Large intestine (tissue), 3 donors: ENCODE results near the gene ZC3H15. TPM values are rescaled to one million over a fixed set of nuclear protein-coding genes. Genes with fewer than 3 reads are reported as not detected.

Source experiments
- DNase-seq, 2 donors: peaks; one replicate each; pipeline versions ENCODE4 v3.0.0 to v3.0.0-alpha.2; 2013
- H3K27ac ChIP-seq: one replicate; pipeline ENCODE4 v1.5.1; 2013; ENCODE audit warnings: low read length
- H3K27me3 ChIP-seq: 2 replicates; pipeline ENCODE4 v1.6.1; 2013; ENCODE audit warnings: low read length; ENCODE audit not compliant: control insufficient read depth, insufficient read depth
- H3K36me3 ChIP-seq: 2 replicates; pipeline ENCODE4 v1.6.1; 2013; ENCODE audit warnings: low read length; ENCODE audit not compliant: control insufficient read depth, insufficient read depth
- H3K4me1 ChIP-seq: one replicate; pipeline ENCODE4 v1.6.1; 2013; ENCODE audit warnings: low read length; ENCODE audit not compliant: control insufficient read depth, insufficient read depth
- H3K4me3 ChIP-seq: one replicate; pipeline ENCODE4 v1.5.1; 2013; ENCODE audit warnings: low read length
- H3K9me3 ChIP-seq: one replicate; pipeline ENCODE4 v1.6.1; 2013; ENCODE audit warnings: mild to moderate bottlenecking, low read depth, low read length, moderate library complexity; ENCODE audit not compliant: control insufficient read depth
- WGBS: methylation state at CpG from one replicate; pipeline ENCODE4 v1.1.5; 2013; ENCODE audit warnings: low lambda C conversion rate; ENCODE audit not compliant: insufficient coverage; 5-methylcytosine and 5-hydroxymethylcytosine counted together
- polyA plus RNA-seq: library from polyadenylated mRNA; unstranded; fragments of 120-200 nt; gene quantifications from one replicate; pipeline ENCODE4 v1.2.1, GENCODE V29; 2013

Gene ZC3H15
- polyA plus RNA-seq, 1 donor = 87.7 TPM

GRCh38 chr2:186534406-186534805, 48.3 kb downstream of the ZC3H15 start:
- H3K36me3 ChIP-seq = no peaks in the 10 kb centered on the region
- no CpG with 5 or more reads among the region's 3 CpGs for WGBS

GRCh38 chr2:186535861-186536260, 49.8 kb downstream of the ZC3H15 start:
- WGBS = 100% methylated on average over 1 of the region's 3 CpGs
- no peaks in the 10 kb centered on the region for H3K9me3 ChIP-seq
- no peak for DNase-seq
- H3K27me3 ChIP-seq = no peaks in the 10 kb centered on the region
- peaks cover 5% of the 10 kb centered on the region for H3K4me1 ChIP-seq
- H3K4me3 ChIP-seq = no peak overlapping the region
- no peak overlapping the region for H3K27ac ChIP-seq
- no peaks in the 10 kb centered on the region for H3K36me3 ChIP-seq

More at GRCh38 chr2:186534406-186534805, 48.3 kb downstream of the ZC3H15 start:
- DNase-seq = no peak
- H3K4me1 ChIP-seq = peaks cover 5% of the 10 kb centered on the region
- no peak overlapping the region for H3K27ac ChIP-seq
- H3K27me3 ChIP-seq = no peaks in the 10 kb centered on the region
- H3K4me3 ChIP-seq = no peak overlapping the region
- H3K9me3 ChIP-seq = no peaks in the 10 kb centered on the region

- no peak for DNase-seq
- Histone ChIP-seq H3K4me1 (peaks cover 5% of the 10 kb centered on the region), H3K9me3 (no peaks in the 10 kb centered on the region), H3K4me3 (no peak overlapping the region), H3K27ac (no peak overlapping the region), H3K36me3 (no peaks in the 10 kb centered on the region), H3K27me3 (no peaks in the 10 kb centered on the region)
- WGBS = 100% methylated on average over 3 of the region's 4 CpGs
These were observed 51.0 kb downstream of the ZC3H15 start for GRCh38 chr2:186537019-186537418.

GRCh38 chr2:186540941-186541340, 54.9 kb downstream of the ZC3H15 start:
- Histone ChIP-seq H3K27me3 (no peaks in the 10 kb centered on the region), H3K27ac (no peak overlapping the region), H3K4me1 (no peaks in the 10 kb centered on the region), H3K36me3 (no peaks in the 10 kb centered on the region), H3K4me3 (no peak overlapping the region), H3K9me3 (no peaks in the 10 kb centered on the region)
- no CpG with 5 or more reads among the region's 4 CpGs for WGBS
- no peak for DNase-seq

- no peaks in the 10 kb centered on the region for H3K4me1 ChIP-seq
- no peak overlapping the region for H3K4me3 ChIP-seq
- no CpG with 5 or more reads among the region's 4 CpGs for WGBS
- no peak for DNase-seq
- no peak overlapping the region for H3K27ac ChIP-seq
- H3K9me3 ChIP-seq = no peaks in the 10 kb centered on the region
- H3K36me3 ChIP-seq = no peaks in the 10 kb centered on the region
- no peaks in the 10 kb centered on the region for H3K27me3 ChIP-seq
These were observed 55.9 kb downstream of the ZC3H15 start for GRCh38 chr2:186542002-186542401.

GRCh38 chr2:186543561-186544131, 57.6 kb downstream of the ZC3H15 start:
- H3K27ac ChIP-seq = no peak overlapping the region
- H3K36me3 ChIP-seq = no peaks in the 10 kb centered on the region
- 83% methylated on average over 1 of the region's 3 CpGs for WGBS
- H3K27me3 ChIP-seq = no peaks in the 10 kb centered on the region
- H3K4me1 ChIP-seq = no peaks in the 10 kb centered on the region
- H3K9me3 ChIP-seq = no peaks in the 10 kb centered on the region
- H3K4me3 ChIP-seq = no peak overlapping the region
- no peak for DNase-seq

GRCh38 chr2:186544255-186544675, 58.2 kb downstream of the ZC3H15 start:
- Histone ChIP-seq H3K9me3 (no peaks in the 10 kb centered on the region), H3K4me3 (no peak overlapping the region), H3K36me3 (no peaks in the 10 kb centered on the region), H3K4me1 (no peaks in the 10 kb centered on the region), H3K27ac (no peak overlapping the region), H3K27me3 (no peaks in the 10 kb centered on the region)
- 63% methylated on average over 1 of the region's 1 CpG for WGBS
- DNase-seq = no peak

- WGBS = 0% methylated on average over 1 of the region's 1 CpG
- no peaks in the 10 kb centered on the region for H3K9me3 ChIP-seq
- H3K4me3 ChIP-seq = no peak overlapping the region
- DNase-seq = no peak
- H3K36me3 ChIP-seq = no peaks in the 10 kb centered on the region
- no peaks in the 10 kb centered on the region for H3K4me1 ChIP-seq
- H3K27me3 ChIP-seq = no peaks in the 10 kb centered on the region
- no peak overlapping the region for H3K27ac ChIP-seq
These were observed 60.8 kb downstream of the ZC3H15 start for GRCh38 chr2:186546846-186547245.

- no peak overlapping the region for H3K27ac ChIP-seq
- no peaks in the 10 kb centered on the region for H3K9me3 ChIP-seq
- H3K4me3 ChIP-seq = no peak overlapping the region
- H3K36me3 ChIP-seq = no peaks in the 10 kb centered on the region
- 100% methylated on average over 1 of the region's 8 CpGs for WGBS
- DNase-seq = no peak
- no peaks in the 10 kb centered on the region for H3K4me1 ChIP-seq
- no peaks in the 10 kb centered on the region for H3K27me3 ChIP-seq
These were observed 65.4 kb downstream of the ZC3H15 start for GRCh38 chr2:186551323-186552050.

GRCh38 chr2:186554429-186554828, 68.4 kb downstream of the ZC3H15 start:
- Histone ChIP-seq H3K36me3 (no peaks in the 10 kb centered on the region), H3K27ac (no peak overlapping the region), H3K4me3 (no peak overlapping the region), H3K4me1 (no peaks in the 10 kb centered on the region), H3K27me3 (no peaks in the 10 kb centered on the region), H3K9me3 (no peaks in the 10 kb centered on the region)
- 100% methylated on average over 1 of the region's 1 CpG for WGBS
- DNase-seq = no peak
